ENCODE measurements around the gene LCN12. TPM values are rescaled to one million over a fixed set of nuclear protein-coding genes. Genes with fewer than 3 reads are reported as not detected.
A peak's percentile ranks its signal among the peaks of the same experiment; 100 is the strongest.

The LCN12 gene
- polyA plus RNA-seq, 3 donors: 0.29 TPM; not detected in 2

DNA sequence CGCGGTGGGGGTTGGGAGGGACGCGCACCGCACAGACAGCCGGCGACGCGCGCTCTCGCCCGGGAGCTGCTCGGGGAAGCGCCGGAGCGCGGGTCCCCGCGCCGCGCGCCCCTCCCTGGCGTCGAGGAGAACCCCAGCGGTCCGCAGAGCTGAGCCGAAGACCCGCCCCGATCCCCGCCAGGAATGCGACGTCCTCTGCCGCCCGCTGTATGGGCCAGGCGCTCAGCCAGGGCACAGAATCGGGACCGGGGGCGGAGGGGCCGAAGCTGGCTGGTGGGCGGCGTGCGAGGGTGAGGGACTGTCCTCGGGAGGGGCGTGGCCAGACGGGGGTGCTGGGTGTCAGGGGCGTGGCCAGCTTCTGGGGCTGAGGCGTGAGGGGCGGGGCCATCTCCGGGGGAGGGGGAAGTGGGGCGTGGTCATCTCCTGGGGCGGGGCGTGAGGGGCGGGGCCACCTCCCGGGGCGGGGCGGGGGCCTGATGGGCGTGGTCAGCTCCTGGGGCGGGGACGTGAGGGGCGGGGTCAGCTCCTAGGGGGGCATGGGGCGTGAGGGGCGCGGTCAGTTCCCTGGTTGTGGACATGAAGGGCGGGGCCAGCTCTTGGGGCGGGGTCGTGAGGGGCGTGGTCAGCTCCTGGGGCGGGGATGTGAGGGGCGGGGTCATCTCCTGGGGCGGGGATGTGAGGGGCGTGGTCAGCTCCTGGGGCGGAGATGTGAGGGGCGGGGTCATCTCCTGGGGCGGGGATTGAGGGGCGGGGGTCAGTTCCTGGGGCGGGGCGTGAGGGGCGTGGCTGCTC lies 26.2 kb downstream of the LCN12 start:
- peaks cover 0 to 22% of the 10 kb centered on the region in 2 donors for H3K27me3 ChIP-seq (ENCODE audit: control insufficient read depth in 2 of 2, insufficient read depth in 2 of 2, low read length in 2 of 2)
- H3K27ac Mint-ChIP-seq: no peak overlapping the region

DNA sequence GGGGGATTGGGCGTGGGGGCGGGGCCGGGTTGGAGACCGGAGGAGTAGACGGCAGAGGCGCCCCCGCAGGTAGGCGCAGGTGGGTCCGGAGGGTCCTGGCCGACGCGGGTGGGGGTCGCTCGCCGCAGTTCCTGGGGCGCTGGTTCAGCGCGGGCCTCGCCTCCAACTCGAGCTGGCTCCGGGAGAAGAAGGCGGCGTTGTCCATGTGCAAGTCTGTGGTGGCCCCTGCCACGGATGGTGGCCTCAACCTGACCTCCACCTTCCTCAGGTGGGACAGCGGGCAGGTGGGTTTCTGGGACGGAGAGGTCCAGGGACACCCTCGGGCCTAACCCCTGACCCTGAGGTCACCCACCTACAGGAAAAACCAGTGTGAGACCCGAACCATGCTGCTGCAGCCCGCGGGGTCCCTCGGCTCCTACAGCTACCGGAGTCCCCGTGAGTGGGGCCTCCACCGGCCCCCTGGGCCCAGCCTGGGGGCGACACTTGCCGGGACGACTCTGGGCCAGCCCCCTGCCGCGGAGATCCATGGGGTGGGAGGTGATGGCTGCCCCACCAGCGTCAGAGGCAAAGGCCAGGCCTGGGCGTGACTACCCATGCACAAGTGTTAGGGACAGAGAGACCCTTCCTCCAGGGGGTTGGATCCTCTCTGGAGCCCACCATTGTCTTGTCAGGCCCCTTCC lies 26.9 kb downstream of the LCN12 start:
- peaks cover 26 to 63% (median 35%) of the 10 kb centered on the region in 3 donors for H3K27me3 Mint-ChIP-seq (ENCODE audit: low read depth in 3 of 3)
- H3K79me2 ChIP-seq (ENCODE audit: insufficient read depth, low read length): no peaks in the 10 kb centered on the region
- H3K36me3 ChIP-seq (replicated peaks in 1 of 2; ENCODE audit: control insufficient read depth in 1 of 2, insufficient read depth in 2 of 2, low read length in 2 of 2): no peaks in the 10 kb centered on the region
- no peak overlapping the region for H3K4me2 ChIP-seq (replicated peaks; ENCODE audit: extremely low read depth, low read length, poor library complexity, severe bottlenecking)
- peaks cover 0 to 29% of the 10 kb centered on the region in 2 donors for H3K27me3 ChIP-seq (ENCODE audit: control insufficient read depth in 2 of 2, insufficient read depth in 2 of 2, low read length in 2 of 2)
- H3K4me3 ChIP-seq (replicated peaks in 1 of 3; ENCODE audit: low read depth in 2 of 3, low read length in 3 of 3): no peak overlapping the region
- H3K4me3 Mint-ChIP-seq: no peak overlapping the region
- intact Hi-C loops (cut with micrococcal nuclease): no loop called here
- no peak overlapping the region for H3K27ac ChIP-seq (ENCODE audit: low read depth in 1 of 2, low read length in 2 of 2)
- no peak overlapping the region for H3K9ac ChIP-seq (ENCODE audit: insufficient read depth, low read length, poor library complexity, severe bottlenecking)
- TF ChIP-seq, protein P1, sequence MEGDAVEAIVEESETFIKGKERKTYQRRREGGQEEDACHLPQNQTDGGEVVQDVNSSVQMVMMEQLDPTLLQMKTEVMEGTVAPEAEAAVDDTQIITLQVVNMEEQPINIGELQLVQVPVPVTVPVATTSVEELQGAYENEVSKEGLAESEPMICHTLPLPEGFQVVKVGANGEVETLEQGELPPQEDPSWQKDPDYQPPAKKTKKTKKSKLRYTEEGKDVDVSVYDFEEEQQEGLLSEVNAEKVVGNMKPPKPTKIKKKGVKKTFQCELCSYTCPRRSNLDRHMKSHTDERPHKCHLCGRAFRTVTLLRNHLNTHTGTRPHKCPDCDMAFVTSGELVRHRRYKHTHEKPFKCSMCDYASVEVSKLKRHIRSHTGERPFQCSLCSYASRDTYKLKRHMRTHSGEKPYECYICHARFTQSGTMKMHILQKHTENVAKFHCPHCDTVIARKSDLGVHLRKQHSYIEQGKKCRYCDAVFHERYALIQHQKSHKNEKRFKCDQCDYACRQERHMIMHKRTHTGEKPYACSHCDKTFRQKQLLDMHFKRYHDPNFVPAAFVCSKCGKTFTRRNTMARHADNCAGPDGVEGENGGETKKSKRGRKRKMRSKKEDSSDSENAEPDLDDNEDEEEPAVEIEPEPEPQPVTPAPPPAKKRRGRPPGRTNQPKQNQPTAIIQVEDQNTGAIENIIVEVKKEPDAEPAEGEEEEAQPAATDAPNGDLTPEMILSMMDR (IDR thresholded peaks at IDR 0.05): no peak
- peaks cover 0 to 2% of the 10 kb centered on the region in 2 donors for H3K36me3 Mint-ChIP-seq
- 49% methylated on average over 38 of the region's 41 CpGs for WGBS (ENCODE audit: insufficient coverage)
- H2AFZ ChIP-seq (ENCODE audit: insufficient read depth, low read depth, low read length, poor library complexity, severe bottlenecking): no peak overlapping the region
- H3K4me1 ChIP-seq (ENCODE audit: control insufficient read depth in 1 of 2, insufficient read depth in 2 of 2, low read length in 2 of 2): peaks cover 22 to 34% of the 10 kb centered on the region in 2 donors
- no peaks in the 10 kb centered on the region for H3K9me3 ChIP-seq (replicated peaks in 1 of 2; ENCODE audit: control insufficient read depth in 1 of 2, insufficient read depth in 1 of 2, low read length in 2 of 2)
- H3K4me1 Mint-ChIP-seq: peaks cover 19% of the 10 kb centered on the region
- peaks cover 0 to 4% (median 0%) of the 10 kb centered on the region in 7 donors for H3K9me3 Mint-ChIP-seq
- DNase-seq: no peak
- H3K27ac Mint-ChIP-seq: no peak overlapping the region
- H4K20me1 ChIP-seq (ENCODE audit: insufficient read depth, low read length): no peaks in the 10 kb centered on the region

More for the DNA sequence above, 26.2 kb downstream of the LCN12 start:
- TF ChIP-seq, protein P1 (IDR thresholded peaks at IDR 0.05): no peak
- H3K79me2 ChIP-seq (ENCODE audit: insufficient read depth, low read length): no peaks in the 10 kb centered on the region
- no peak overlapping the region for H3K9ac ChIP-seq (ENCODE audit: insufficient read depth, low read length, poor library complexity, severe bottlenecking)
- no peak overlapping the region for H3K27ac ChIP-seq (ENCODE audit: low read depth in 1 of 2, low read length in 2 of 2)
- Mint-ChIP-seq H3K27me3 (ENCODE audit: low read depth in 3 of 3) (peaks cover 20 to 59% (median 28%) of the 10 kb centered on the region in 3 donors), H3K36me3 (no peaks in the 10 kb centered on the region), H3K4me3 (peak overlapping the region in 1 of 2 donors; percentile 70), H3K4me1 (peaks cover 19% of the 10 kb centered on the region), H3K9me3 (peaks cover 0 to 2% (median 0%) of the 10 kb centered on the region in 7 donors)
- peak overlapping the region in 1 of 3 experiments; percentile 67 for H3K4me3 ChIP-seq (replicated peaks in 1 of 3; ENCODE audit: low read depth in 2 of 3, low read length in 3 of 3)
- no peaks in the 10 kb centered on the region for H3K9me3 ChIP-seq (replicated peaks in 1 of 2; ENCODE audit: control insufficient read depth in 1 of 2, insufficient read depth in 1 of 2, low read length in 2 of 2)
- WGBS (ENCODE audit: insufficient coverage): 2% methylated on average over 50 of the region's 78 CpGs
- intact Hi-C loops (cut with micrococcal nuclease): no loop called here
- H3K4me2 ChIP-seq (replicated peaks; ENCODE audit: extremely low read depth, low read length, poor library complexity, severe bottlenecking): peak overlapping the region; percentile 78
- peak overlapping the region; percentile 61 for H2AFZ ChIP-seq (ENCODE audit: insufficient read depth, low read depth, low read length, poor library complexity, severe bottlenecking)
- H3K36me3 ChIP-seq (replicated peaks in 1 of 2; ENCODE audit: control insufficient read depth in 1 of 2, insufficient read depth in 2 of 2, low read length in 2 of 2): no peaks in the 10 kb centered on the region
- DNase-seq: peak; percentile 15 to 58 (median 36)
- H4K20me1 ChIP-seq (ENCODE audit: insufficient read depth, low read length): no peaks in the 10 kb centered on the region
- H3K4me1 ChIP-seq (ENCODE audit: control insufficient read depth in 1 of 2, insufficient read depth in 2 of 2, low read length in 2 of 2): peaks cover 22 to 35% of the 10 kb centered on the region in 2 donors
